NCI-H1694 (cell line): ENCODE results near the gene IGF1R.
"Not testable (repeated sequence)": the region's sequence is repeated elsewhere in the genome, so short reads cannot be mapped to it uniquely, and the experiment has no call there.

Experiments
- DNase-seq: peaks from one replicate; lab custom pipeline; 2025; lab: John Stamatoyannopoulos, UW

Gene IGF1R

GRCh38 chr15:98647774-98648653 lies at the start of gene IGF1R:
TSS of gene IGF1R (plus strand) at chr15:98648539. CDS start at chr15:98649582, 1,043 bp downstream.
- DNase-seq: peak; percentile 21

- no peak for DNase-seq
Measured at GRCh38 chr15:98599909-98600691, 48.2 kb upstream of the IGF1R start.

- DNase-seq: no peak
Measured at GRCh38 chr15:98604983-98605382, 43.4 kb upstream of the IGF1R start.

GRCh38 chr15:98609144-98609852 lies 39.0 kb upstream of the IGF1R start:
- no peak for DNase-seq

GRCh38 chr15:98610991-98611390 lies 37.3 kb upstream of the IGF1R start:
- DNase-seq: no peak

- DNase-seq: no peak
Measured at GRCh38 chr15:98611808-98612207, 36.5 kb upstream of the IGF1R start.

GRCh38 chr15:98612490-98613110 lies 35.7 kb upstream of the IGF1R start:
- no peak for DNase-seq

- no peak for DNase-seq
Measured at GRCh38 chr15:98614681-98615080, 33.7 kb upstream of the IGF1R start.

GRCh38 chr15:98616397-98616796 lies 31.9 kb upstream of the IGF1R start:
- no peak for DNase-seq

GRCh38 chr15:98617328-98617980 lies 30.9 kb upstream of the IGF1R start:
- no peak for DNase-seq

- DNase-seq: not testable (repeated sequence)
Measured at GRCh38 chr15:98618576-98618975, 29.8 kb upstream of the IGF1R start.

GRCh38 chr15:98620020-98620419 lies 28.3 kb upstream of the IGF1R start:
- DNase-seq: no peak

- no peak for DNase-seq
Measured at GRCh38 chr15:98621021-98621420, 27.3 kb upstream of the IGF1R start.

GRCh38 chr15:98625614-98626013 lies 22.7 kb upstream of the IGF1R start:
- no peak for DNase-seq

GRCh38 chr15:98626153-98626552 lies 22.2 kb upstream of the IGF1R start:
- DNase-seq: no peak

GRCh38 chr15:98628216-98628615 lies 20.1 kb upstream of the IGF1R start:
- DNase-seq: no peak

GRCh38 chr15:98635848-98636247 lies 12.5 kb upstream of the IGF1R start:
- DNase-seq: no peak

- DNase-seq: no peak
Measured at GRCh38 chr15:98643115-98643514, 5.2 kb upstream of the IGF1R start.

GRCh38 chr15:98646546-98647025 lies 1.8 kb upstream of the IGF1R start:
- DNase-seq: no peak

- no peak for DNase-seq
Measured at GRCh38 chr15:98647026-98647773, 1.1 kb upstream of the IGF1R start.
